Skin epidermis (tissue), 12 donors: ENCODE results near the gene TAMALIN.
A peak's percentile ranks its signal among the peaks of the same experiment; 100 is the strongest.

Source experiments
- H3K27ac ChIP-seq, 21 experiments: fragments of 200-600 bp; sonication (generic) in 11 of 21; one replicate each; pipeline ENCODE4 v1.5.0; 2020; ENCODE audit warnings: mild to moderate bottlenecking in 3 of 21, inconsistent platforms in 2 of 21, moderate library complexity in 2 of 21
- H3K4me3 ChIP-seq, 7 experiments: fragments of 200-600 bp; sonication (generic) in 2 of 7; one replicate each; pipeline ENCODE4 v1.5.0; 2020; ENCODE audit warnings: inconsistent platforms in 2 of 7, mild to moderate bottlenecking in 2 of 7, moderate library complexity in 1 of 7

The TAMALIN gene

GRCh38 chr12:52010152-52010622 lies 3.4 kb downstream of the TAMALIN start:
- peak overlapping the region in 20 of 21 experiments; percentile 33 to 96 (median 81) for H3K27ac ChIP-seq
- peak overlapping the region in 1 of 7 experiments; percentile 57 for H3K4me3 ChIP-seq

- H3K27ac ChIP-seq: peak overlapping the region in 18 of 21 experiments; percentile 31 to 96 (median 78)
- H3K4me3 ChIP-seq: peak overlapping the region in 1 of 7 experiments; percentile 57
Measured at GRCh38 chr12:52010692-52011601, 4.2 kb downstream of the TAMALIN start.

GRCh38 chr12:52011602-52012214 lies 5.0 kb downstream of the TAMALIN start:
- Histone ChIP-seq H3K4me3 (no peak overlapping the region), H3K27ac (peak overlapping the region in 6 of 21 experiments; percentile 51 to 92 (median 90))

GRCh38 chr12:52013626-52014310 lies 7.0 kb downstream of the TAMALIN start:
- Histone ChIP-seq H3K27ac (no peak overlapping the region), H3K4me3 (no peak overlapping the region)

GRCh38 chr12:52014567-52015530 lies 8.1 kb downstream of the TAMALIN start:
- Histone ChIP-seq H3K27ac (peak overlapping the region in 1 of 21 experiments; percentile 50), H3K4me3 (no peak overlapping the region)

GRCh38 chr12:52015532-52016041 lies 8.8 kb downstream of the TAMALIN start:
- peak overlapping the region in 1 of 21 experiments; percentile 50 for H3K27ac ChIP-seq
- H3K4me3 ChIP-seq: no peak overlapping the region

GRCh38 chr12:52018433-52019112 lies 11.8 kb downstream of the TAMALIN start:
- Histone ChIP-seq H3K27ac (no peak overlapping the region), H3K4me3 (no peak overlapping the region)

GRCh38 chr12:52019113-52019770 lies 12.5 kb downstream of the TAMALIN start:
- Histone ChIP-seq H3K4me3 (no peak overlapping the region), H3K27ac (no peak overlapping the region)

- Histone ChIP-seq H3K27ac (no peak overlapping the region), H3K4me3 (no peak overlapping the region)
Measured at GRCh38 chr12:52020539-52021336, 14.0 kb downstream of the TAMALIN start.

- Histone ChIP-seq H3K4me3 (peak overlapping the region; percentile 30 to 52 (median 36)), H3K27ac (peak overlapping the region in 11 of 21 experiments; percentile 1 to 44 (median 24))
Measured at GRCh38 chr12:52022841-52023181, 16.1 kb downstream of the TAMALIN start.

GRCh38 chr12:52023182-52023975 lies 16.6 kb downstream of the TAMALIN start:
- Histone ChIP-seq H3K4me3 (peak overlapping the region; percentile 30 to 52 (median 36)), H3K27ac (peak overlapping the region in 15 of 21 experiments; percentile 1 to 51 (median 25))

GRCh38 chr12:52023976-52024688 lies 17.4 kb downstream of the TAMALIN start:
- H3K4me3 ChIP-seq: peak overlapping the region in 6 of 7 experiments; percentile 30 to 52 (median 36)

GRCh38 chr12:52024845-52025230 lies 18.1 kb downstream of the TAMALIN start:
- H3K27ac ChIP-seq: peak overlapping the region in 18 of 21 experiments; percentile 26 to 83 (median 60)
- H3K4me3 ChIP-seq: peak overlapping the region in 4 of 7 experiments; percentile 3 to 21 (median 14)

More at GRCh38 chr12:52023976-52024688, 17.4 kb downstream of the TAMALIN start:
- H3K27ac ChIP-seq: peak overlapping the region in 9 of 21 experiments; percentile 11 to 73 (median 39)

GRCh38 chr12:52026263-52026662 lies 19.5 kb downstream of the TAMALIN start:
- Histone ChIP-seq H3K27ac (peak overlapping the region in 3 of 21 experiments; percentile 21 to 83 (median 66)), H3K4me3 (no peak overlapping the region)
